OCI-LY7 (cell line): ENCODE measurements around the gene ABLIM1.

Source experiments
- EZH2phosphoT487 ChIP-seq: fragments of 200-600 bp; sonication (generic); IDR thresholded peaks from 2 replicates; pipeline ENCODE4 v1.6.1; 2018; ENCODE audit warnings: low read depth, borderline replicate concordance, mild to moderate bottlenecking, mixed run types, antibody characterized with exemption, low read length, moderate library complexity, mixed read lengths
- TF ChIP-seq, protein P1 (sequence below): fragments of 200-600 bp; sonication (generic); conservative IDR thresholded peaks from 2 replicates; pipeline ENCODE4 v1.5.1; 2014; ENCODE audit warnings: mild to moderate bottlenecking, antibody characterized with exemption, low read length, moderate library complexity, mixed read lengths

DNA sequence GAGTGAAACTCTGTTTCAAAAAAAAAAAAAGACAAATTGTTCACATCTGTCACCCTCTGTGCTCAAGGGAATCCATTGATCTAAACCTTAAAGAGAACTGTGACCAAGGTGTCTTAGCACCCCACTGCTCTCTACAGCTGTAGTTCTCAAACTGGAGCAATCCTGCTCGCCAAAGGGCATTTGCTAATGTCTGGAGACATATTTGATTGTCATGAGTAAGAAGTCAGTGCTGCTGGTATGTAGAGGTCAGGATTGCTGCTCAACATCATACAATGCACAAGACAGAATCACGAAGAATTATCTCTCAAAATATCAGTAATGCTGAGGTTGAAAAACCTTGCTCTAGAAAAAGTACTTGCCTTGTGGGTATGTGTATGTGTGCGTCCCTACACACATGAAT, 30.0 kb downstream of the ABLIM1 start:
- TF ChIP-seq, protein P1, sequence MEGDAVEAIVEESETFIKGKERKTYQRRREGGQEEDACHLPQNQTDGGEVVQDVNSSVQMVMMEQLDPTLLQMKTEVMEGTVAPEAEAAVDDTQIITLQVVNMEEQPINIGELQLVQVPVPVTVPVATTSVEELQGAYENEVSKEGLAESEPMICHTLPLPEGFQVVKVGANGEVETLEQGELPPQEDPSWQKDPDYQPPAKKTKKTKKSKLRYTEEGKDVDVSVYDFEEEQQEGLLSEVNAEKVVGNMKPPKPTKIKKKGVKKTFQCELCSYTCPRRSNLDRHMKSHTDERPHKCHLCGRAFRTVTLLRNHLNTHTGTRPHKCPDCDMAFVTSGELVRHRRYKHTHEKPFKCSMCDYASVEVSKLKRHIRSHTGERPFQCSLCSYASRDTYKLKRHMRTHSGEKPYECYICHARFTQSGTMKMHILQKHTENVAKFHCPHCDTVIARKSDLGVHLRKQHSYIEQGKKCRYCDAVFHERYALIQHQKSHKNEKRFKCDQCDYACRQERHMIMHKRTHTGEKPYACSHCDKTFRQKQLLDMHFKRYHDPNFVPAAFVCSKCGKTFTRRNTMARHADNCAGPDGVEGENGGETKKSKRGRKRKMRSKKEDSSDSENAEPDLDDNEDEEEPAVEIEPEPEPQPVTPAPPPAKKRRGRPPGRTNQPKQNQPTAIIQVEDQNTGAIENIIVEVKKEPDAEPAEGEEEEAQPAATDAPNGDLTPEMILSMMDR: no peak
- TF ChIP-seq EZH2phosphoT487: no peak
